GM18517 (cell line): ENCODE measurements around the gene KRT74.

ENCODE experiments used
- ATAC-seq: cut with Tn5 transposase; IDR thresholded peaks from one replicate; pipeline ENCODE4 v1.9.1; 2021; ENCODE audit warnings: mild to moderate bottlenecking, moderate library complexity; ENCODE audit not compliant: unreplicated experiment

The KRT74 gene

DNA sequence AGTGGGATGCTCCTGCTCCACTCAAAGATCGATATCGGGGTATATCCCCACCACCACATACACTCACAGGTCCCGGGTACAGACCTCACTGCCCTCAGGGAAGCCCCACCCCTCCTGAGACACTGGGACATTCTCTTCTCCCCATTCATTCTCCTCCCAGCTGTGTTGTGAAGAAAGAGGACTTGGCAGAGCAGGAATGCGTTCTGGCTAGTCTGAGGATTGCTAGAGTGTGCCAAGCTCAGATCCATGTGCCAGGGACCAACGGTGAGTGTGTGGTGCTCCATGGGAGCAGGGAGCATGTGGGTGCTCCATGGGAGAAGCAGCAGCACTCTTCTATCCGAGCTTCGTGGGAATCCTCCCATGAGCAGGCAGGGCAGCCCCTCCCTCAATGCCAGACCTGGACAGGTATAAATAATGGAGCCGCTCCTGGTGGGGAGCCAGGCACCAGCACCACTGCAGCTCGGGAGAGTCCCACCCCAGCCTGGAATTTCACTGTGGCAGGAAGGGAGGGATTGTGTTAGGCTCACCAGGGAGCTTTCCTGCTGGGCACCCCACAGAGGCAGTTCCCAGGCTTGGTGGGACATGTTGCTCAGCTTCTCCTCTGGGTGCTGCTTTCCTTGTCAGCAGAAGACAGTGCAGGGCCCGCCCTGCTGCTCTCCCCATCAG is 51.2 kb downstream of the KRT74 start:
- ATAC-seq = no peak

DNA sequence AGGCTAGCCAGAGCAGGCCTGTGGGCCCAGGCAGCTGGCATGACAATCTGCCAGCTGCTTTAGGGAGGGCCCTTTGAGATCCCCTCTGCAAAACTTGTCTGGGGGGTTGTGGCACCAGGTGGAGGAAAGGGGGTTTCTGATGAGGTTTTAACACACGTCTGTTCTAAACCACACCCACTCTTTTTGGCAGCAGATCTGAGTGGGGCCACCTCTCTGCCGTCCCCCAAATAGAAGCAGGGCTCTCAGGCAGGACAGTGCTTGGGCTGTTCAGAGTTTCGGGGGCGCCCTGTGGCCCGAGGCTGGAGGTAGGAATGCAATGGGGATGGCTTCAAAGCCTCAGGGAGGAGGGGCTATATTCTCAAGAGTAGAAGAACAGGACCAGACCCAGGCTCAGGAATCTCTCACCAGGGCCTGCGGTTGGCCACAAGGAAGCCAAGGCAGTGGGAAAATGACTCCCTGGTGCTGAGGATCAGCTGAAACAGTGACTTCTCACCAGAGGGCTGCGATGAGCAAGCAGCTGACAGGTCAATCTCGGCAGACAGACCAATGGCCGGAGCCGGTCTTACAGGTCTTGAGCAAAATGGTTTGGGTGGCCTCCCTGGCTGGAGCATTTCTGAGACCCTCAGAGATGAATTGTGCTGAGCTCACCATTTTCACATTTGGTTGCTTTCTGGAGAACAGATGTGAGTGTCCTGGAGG is 51.9 kb downstream of the KRT74 start:
- ATAC-seq = no peak

- no peak for ATAC-seq
These were observed 52.5 kb downstream of the KRT74 start for GRCh38 chr12:52521175-52521567.

DNA sequence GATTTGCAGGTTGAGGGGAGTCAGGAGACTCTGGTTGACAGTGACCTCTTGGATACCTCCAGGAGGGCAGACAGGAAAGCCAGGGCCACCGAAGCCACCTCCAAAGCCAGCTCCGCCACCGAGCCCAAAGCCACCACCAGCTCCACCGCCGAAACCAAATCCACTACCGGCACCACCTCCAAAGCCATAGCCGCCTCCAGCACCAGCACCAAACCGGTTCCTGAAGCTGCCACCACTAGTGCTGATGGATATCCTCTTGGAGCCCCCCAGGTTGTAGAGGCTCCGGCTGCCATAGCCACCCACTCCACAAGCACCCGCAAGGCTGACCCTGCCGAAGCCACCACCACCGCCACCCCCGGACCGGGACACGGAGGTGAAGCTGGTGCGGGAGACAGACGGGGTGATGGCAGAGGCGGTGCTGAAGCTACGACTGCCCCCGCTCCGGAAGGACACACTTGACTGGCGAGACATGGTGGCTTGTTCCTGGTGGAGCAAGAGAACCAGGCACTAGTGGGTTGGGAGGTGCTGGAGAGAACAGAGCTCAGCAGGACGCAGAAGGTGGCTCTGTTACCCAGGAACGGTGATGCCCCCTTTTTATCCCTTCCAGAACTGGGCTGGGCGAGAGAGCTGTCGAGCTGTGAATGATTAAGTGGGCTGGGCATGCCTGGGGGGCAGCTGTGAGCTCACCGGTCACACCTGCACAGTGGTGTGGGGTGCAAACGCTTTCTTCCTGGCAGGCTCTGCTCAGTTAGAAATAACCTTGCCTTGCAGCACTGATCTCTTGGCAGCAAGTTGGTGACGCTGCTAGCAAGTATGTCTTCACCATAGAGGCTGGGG is 53.6 kb downstream of the KRT74 start, which contains the start of gene KRT5:
KRT5 (minus strand) TSS at position 569 of the 837 bp plus-strand sequence; CDS start at position 471, 98 bp downstream.
- ATAC-seq = no peak

GRCh38 chr12:52519387-52519703 is 54.3 kb downstream of the KRT74 start:
- ATAC-seq = no peak

DNA sequence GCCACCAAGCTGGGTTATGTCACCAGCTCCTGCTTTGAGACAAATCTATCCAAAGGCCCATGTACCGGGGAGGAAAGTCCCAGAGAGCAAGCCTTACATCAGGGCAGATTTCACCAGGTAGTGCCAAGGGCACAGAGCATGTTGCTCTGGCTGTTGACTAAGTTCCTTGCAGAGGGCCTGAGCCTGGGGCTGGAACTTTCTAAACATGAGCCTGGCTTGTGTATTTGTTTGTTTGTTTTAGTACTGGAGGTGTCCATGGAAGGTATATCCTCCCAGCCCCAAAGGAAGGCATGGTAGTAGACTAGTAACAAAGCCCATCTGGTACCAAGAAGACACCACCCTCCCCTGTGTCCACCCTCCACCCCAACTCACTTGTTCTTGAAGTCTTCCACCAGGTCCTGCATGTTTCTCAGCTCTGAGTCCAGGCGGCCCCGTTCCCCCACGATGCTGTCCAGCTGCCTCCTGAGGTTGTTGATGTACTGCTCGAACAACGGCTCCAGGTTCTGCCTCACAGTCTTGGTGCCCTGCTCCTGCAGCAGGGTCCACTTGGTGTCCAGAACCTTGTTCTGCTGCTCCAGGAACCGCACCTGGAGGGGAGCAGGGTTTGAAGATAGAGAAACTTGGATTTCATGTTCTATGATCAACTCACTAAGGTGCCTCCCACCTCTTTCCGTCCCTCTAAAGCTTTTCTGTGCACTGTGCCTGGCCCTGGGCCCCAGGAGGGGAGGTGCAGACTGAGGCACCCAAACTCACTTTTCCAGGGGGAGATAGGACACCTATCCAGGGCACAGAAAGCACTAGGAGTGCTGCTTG is 54.9 kb downstream of the KRT74 start:
- no peak for ATAC-seq

GRCh38 chr12:52517888-52518287 is 55.8 kb downstream of the KRT74 start:
- no peak for ATAC-seq

GRCh38 chr12:52517005-52517835 is 56.4 kb downstream of the KRT74 start:
- no peak for ATAC-seq

GRCh38 chr12:52515927-52516831 is 57.5 kb downstream of the KRT74 start:
- no peak for ATAC-seq
